ENCODE data around the gene CDC25B. TPM values are rescaled to one million over a fixed set of nuclear protein-coding genes. Genes with fewer than 3 reads are reported as not detected.
A peak's percentile ranks its signal among the peaks of the same experiment; 100 is the strongest.

CDC25B gene
- polyA plus RNA-seq, 2 of the 4 experiments (the other 2 are of a cell fraction), result 136 to 150 TPM

- TF ChIP-seq CHD2 (IDR thresholded peaks at IDR 0.05; ENCODE audit: low read length, partially characterized antibody) (peak; percentile 21), NFE2L2 (conservative IDR thresholded peaks at IDR 0.05; ENCODE audit: low read length) (peak; percentile 59), POLR2A (IDR thresholded peaks at IDR 0.05; ENCODE audit: low read length) (peak; percentile 19), TP53 (CRISPR knock-in tag; IDR thresholded peaks at IDR 0.05) (peak; percentile 84), GATA3 (IDR thresholded peaks at IDR 0.05; ENCODE audit: borderline replicate concordance) (peak; percentile 99), MYC (IDR thresholded peaks at IDR 0.05; ENCODE audit: borderline replicate concordance, low read length) (peak; percentile 97), MAZ (IDR thresholded peaks at IDR 0.05; ENCODE audit: borderline replicate concordance, low read depth, low read length) (no peak; the same call in none of the 2 replicates), CEBPB (IDR thresholded peaks at IDR 0.05) (peak; percentile 98 to 99), NR3C1 (IDR thresholded peaks at IDR 0.05) (no peak), FOXS1 (CRISPR knock-in tag; IDR thresholded peaks at IDR 0.05) (peak; percentile 93), HOXB5 (CRISPR knock-in tag; IDR thresholded peaks at IDR 0.05) (peak; percentile 71), HOXB13 (CRISPR knock-in tag; IDR thresholded peaks at IDR 0.05; ENCODE audit: low read depth) (peak; percentile 93), CTCF (IDR thresholded peaks at IDR 0.05) (no peak), REST (IDR thresholded peaks at IDR 0.05) (no peak; the same call in 1 of the 2 replicates), ZNF302 (CRISPR knock-in tag; IDR thresholded peaks at IDR 0.05) (peak; percentile 11; the same call in 1 of the 2 replicates), SREBF2 (IDR thresholded peaks at IDR 0.05) (no peak), FOSL2 (IDR thresholded peaks at IDR 0.05) (peak; percentile 92), FOSL2 (CRISPR knock-in tag; IDR thresholded peaks at IDR 0.05) (peak; percentile 99), ZFP36 (IDR thresholded peaks at IDR 0.05; ENCODE audit: borderline replicate concordance, partially characterized antibody) (no peak), FOSB (CRISPR knock-in tag; IDR thresholded peaks at IDR 0.05) (0 out of 2 replicates have a peak, but pooled peaks have one; percentile 65), EP300 (IDR thresholded peaks at IDR 0.05) (peak; percentile 93 to 98), USF2 (IDR thresholded peaks at IDR 0.05) (peak; percentile 84), MAX (IDR thresholded peaks at IDR 0.05) (peak; percentile 100), RFX5 (IDR thresholded peaks at IDR 0.05) (no peak), HES2 (IDR thresholded peaks at IDR 0.05) (0 out of 2 replicates have a peak, but pooled peaks have one; percentile 37), ESRRA (IDR thresholded peaks at IDR 0.05; ENCODE audit: borderline replicate concordance, low read length) (no peak)
Measured at GRCh38 chr20:3811467-3812258, 15.6 kb downstream of the CDC25B start (continued).
